A673 (cell line): ENCODE measurements around the gene LCE1E.

Source experiments
- EZH2 ChIP-seq: fragments of 200-600 bp; sonication (generic); IDR thresholded peaks from 2 replicates; pipeline ENCODE4 v1.6.1; 2017; ENCODE audit warnings: borderline replicate concordance, low read depth, mild to moderate bottlenecking, mixed read lengths, antibody characterized with exemption, low read length; ENCODE audit not compliant: poor library complexity, severe bottlenecking
- TF ChIP-seq, protein P1 (sequence below): fragments of 300-800, 200-600 bp; sonication (generic); conservative IDR thresholded peaks from 2 replicates; pipeline ENCODE4 v1.5.1; 2017; ENCODE audit warnings: low read depth, mild to moderate bottlenecking, antibody characterized with exemption, low read length, moderate library complexity, mixed read lengths

DNA sequence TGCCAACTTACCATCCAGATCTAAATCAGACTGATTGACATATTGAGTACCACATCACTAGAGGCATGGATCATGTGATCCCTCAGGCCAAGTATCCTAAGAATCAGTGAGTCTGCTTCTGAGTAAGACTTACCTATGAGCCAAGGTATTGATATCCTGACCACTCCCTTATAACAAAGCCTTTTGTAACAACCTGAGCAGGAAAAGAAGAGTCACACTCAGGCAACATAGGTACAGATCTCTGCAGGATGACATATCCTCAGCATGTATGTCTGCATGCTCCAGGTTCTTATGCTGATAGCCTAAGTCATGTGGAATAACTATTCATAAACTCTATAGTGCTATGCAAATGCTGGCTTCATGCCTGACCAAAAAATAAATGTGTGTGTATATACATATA, 38.9 kb downstream of the LCE1E start:
- TF ChIP-seq, protein P1, sequence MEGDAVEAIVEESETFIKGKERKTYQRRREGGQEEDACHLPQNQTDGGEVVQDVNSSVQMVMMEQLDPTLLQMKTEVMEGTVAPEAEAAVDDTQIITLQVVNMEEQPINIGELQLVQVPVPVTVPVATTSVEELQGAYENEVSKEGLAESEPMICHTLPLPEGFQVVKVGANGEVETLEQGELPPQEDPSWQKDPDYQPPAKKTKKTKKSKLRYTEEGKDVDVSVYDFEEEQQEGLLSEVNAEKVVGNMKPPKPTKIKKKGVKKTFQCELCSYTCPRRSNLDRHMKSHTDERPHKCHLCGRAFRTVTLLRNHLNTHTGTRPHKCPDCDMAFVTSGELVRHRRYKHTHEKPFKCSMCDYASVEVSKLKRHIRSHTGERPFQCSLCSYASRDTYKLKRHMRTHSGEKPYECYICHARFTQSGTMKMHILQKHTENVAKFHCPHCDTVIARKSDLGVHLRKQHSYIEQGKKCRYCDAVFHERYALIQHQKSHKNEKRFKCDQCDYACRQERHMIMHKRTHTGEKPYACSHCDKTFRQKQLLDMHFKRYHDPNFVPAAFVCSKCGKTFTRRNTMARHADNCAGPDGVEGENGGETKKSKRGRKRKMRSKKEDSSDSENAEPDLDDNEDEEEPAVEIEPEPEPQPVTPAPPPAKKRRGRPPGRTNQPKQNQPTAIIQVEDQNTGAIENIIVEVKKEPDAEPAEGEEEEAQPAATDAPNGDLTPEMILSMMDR: no peak
- no peak for TF ChIP-seq EZH2
